ENCODE results near the gene FAM3D. TPM values are rescaled to one million over a fixed set of nuclear protein-coding genes. Genes with fewer than 3 reads are reported as not detected.
A peak's percentile ranks its signal among the peaks of the same experiment; 100 is the strongest.

Gene FAM3D
- polyA plus RNA-seq, 4 donors, result 0.20 to 3.0 (median 0.92) TPM

GRCh38 chr3:58657571-58658141, 8.9 kb downstream of the FAM3D start:
- no peak for DNase-seq (ENCODE audit: low read depth in 4 of 4, low spot score in 3 of 4)

- DNase-seq (ENCODE audit: low read depth in 4 of 4, low spot score in 3 of 4), result no peak
Observed at GRCh38 chr3:58657036-58657520, 9.5 kb downstream of the FAM3D start.

GRCh38 chr3:58656631-58657030, 9.9 kb downstream of the FAM3D start:
- no peak for DNase-seq (ENCODE audit: low read depth in 4 of 4, low spot score in 3 of 4)

GRCh38 chr3:58654466-58654865, 12.1 kb downstream of the FAM3D start:
- no peak for DNase-seq (ENCODE audit: low read depth in 4 of 4, low spot score in 3 of 4)

- no peak for DNase-seq (ENCODE audit: low read depth in 4 of 4, low spot score in 3 of 4)
Observed at GRCh38 chr3:58652624-58653023, 13.9 kb downstream of the FAM3D start.

- DNase-seq (ENCODE audit: low read depth in 4 of 4, low spot score in 3 of 4), result no peak
Observed at GRCh38 chr3:58651276-58651675, 15.3 kb downstream of the FAM3D start.

- no peak for DNase-seq (ENCODE audit: low read depth in 4 of 4, low spot score in 3 of 4)
Observed at GRCh38 chr3:58647381-58648141, 19.0 kb downstream of the FAM3D start.

- DNase-seq (ENCODE audit: low read depth in 4 of 4, low spot score in 3 of 4), result no peak
Observed at GRCh38 chr3:58646503-58646902, 20.1 kb downstream of the FAM3D start.

- no peak for DNase-seq (ENCODE audit: low read depth in 4 of 4, low spot score in 3 of 4)
Observed at GRCh38 chr3:58645726-58646125, 20.8 kb downstream of the FAM3D start.

- DNase-seq (ENCODE audit: low read depth in 4 of 4, low spot score in 3 of 4), result no peak
Observed at GRCh38 chr3:58642846-58643245, 23.7 kb downstream of the FAM3D start.

- peak in 1 of 4 donors; percentile 38 for DNase-seq (ENCODE audit: low read depth in 4 of 4, low spot score in 3 of 4)
Observed at GRCh38 chr3:58640700-58641372, 25.7 kb downstream of the FAM3D start.

GRCh38 chr3:58639842-58640241, 26.7 kb downstream of the FAM3D start:
- no peak for DNase-seq (ENCODE audit: low read depth in 4 of 4, low spot score in 3 of 4)

- no peak for DNase-seq (ENCODE audit: low read depth in 4 of 4, low spot score in 3 of 4)
Observed at GRCh38 chr3:58639001-58639400, 27.6 kb downstream of the FAM3D start.

- DNase-seq (ENCODE audit: low read depth in 4 of 4, low spot score in 3 of 4), result no peak
Observed at GRCh38 chr3:58638591-58638990, 28.0 kb downstream of the FAM3D start.

GRCh38 chr3:58637509-58637908, 29.1 kb downstream of the FAM3D start:
- no peak for DNase-seq (ENCODE audit: low read depth in 4 of 4, low spot score in 3 of 4)

GRCh38 chr3:58635371-58636285, 30.9 kb downstream of the FAM3D start:
- no peak for DNase-seq (ENCODE audit: low read depth in 4 of 4, low spot score in 3 of 4)

GRCh38 chr3:58633157-58633865, 33.3 kb downstream of the FAM3D start:
- DNase-seq (ENCODE audit: low read depth in 4 of 4, low spot score in 3 of 4), result no peak

- DNase-seq (ENCODE audit: low read depth in 4 of 4, low spot score in 3 of 4), result no peak
Observed at GRCh38 chr3:58631742-58632141, 34.8 kb downstream of the FAM3D start.

GRCh38 chr3:58630710-58631092, 35.9 kb downstream of the FAM3D start:
- DNase-seq (ENCODE audit: low read depth in 4 of 4, low spot score in 3 of 4), result no peak

GRCh38 chr3:58630076-58630709, 36.4 kb downstream of the FAM3D start:
- DNase-seq (ENCODE audit: low read depth in 4 of 4, low spot score in 3 of 4), result peak in 1 of 4 donors; percentile 65

Measured in left renal pelvis (tissue), 4 donors.